GM12878 (cell line): ENCODE data around the gene MRPS18A. TPM values are rescaled to one million over a fixed set of nuclear protein-coding genes. Genes with fewer than 3 reads are reported as not detected.

Source experiments
- ATAC-seq: fragments of 200-7000 bp; cut with Tn5 transposase; 3 replicates; pipeline ENCODE4 v1.9.1; 2020; ENCODE audit warnings: mild to moderate bottlenecking, moderate library complexity
- BruUV-seq: library from RNA; stranded (reverse); fragments of 400-500 nt; replicated peaks from 2 replicates; lab custom pipeline; 2021; lab: Mats Ljungman, UMichigan
- CTCF ChIA-PET: fragments of 300-600 bp; sonication (Branson Sonifier 250); formaldehyde crosslinking; extraction: SDS; loops from one replicate; lab custom pipeline; 2021; ENCODE audit warnings: inconsistent platforms; lab: Yijun Ruan, JAX
- POLR2A ChIA-PET: fragments of 350-600 bp; formaldehyde crosslinking; extraction: SDS; loops from one replicate; lab custom pipeline; 2021; ENCODE audit warnings: inconsistent platforms; lab: Charles Lee
- RAD21 ChIA-PET: fragments of 300-600 bp; sonication (Branson Sonifier 250); formaldehyde crosslinking; loops from one replicate; lab custom pipeline; 2023; ENCODE audit warnings: antibody characterized with exemption; ENCODE audit not compliant: unreplicated experiment; lab: Charles Lee
- SMC1A ChIA-PET: fragments of 300-600 bp; sonication (Branson Sonifier 250); formaldehyde crosslinking; loops from one replicate; lab custom pipeline; 2023; ENCODE audit not compliant: unreplicated experiment, uncharacterized antibody; lab: Charles Lee
- DNase-seq: peaks from one replicate; pipeline ENCODE4 v3.0.0-alpha.2; 2011; ENCODE audit warnings: low read depth, low spot score
- FAIRE-seq: peaks from 3 replicates; lab custom pipeline; 2011; peaks lifted over from hg19 to GRCh38; lab: Jason Lieb, UNC
- H2AFZ ChIP-seq: 2 replicates; pipeline ENCODE4 v1.6.0; 2011; ENCODE audit warnings: low read depth, low read length, control low read depth; ENCODE audit not compliant: control insufficient read depth
- H3K27ac ChIP-seq: 2 replicates; pipeline ENCODE4 v1.5.1; 2011; ENCODE audit warnings: control low read depth; ENCODE audit not compliant: control insufficient read depth, insufficient read depth
- H3K27me3 ChIP-seq, 2 experiments: replicated peaks in 1 of 2; 2 replicates each; pipeline versions ENCODE4 v1.6.0 to v1.6.1; 2011; ENCODE audit warnings: low read length in 1 of 2; ENCODE audit not compliant: control insufficient read depth in 2 of 2, insufficient read depth in 2 of 2
- H3K36me3 ChIP-seq, 2 experiments: 2 replicates each; pipeline ENCODE4 v1.5.1; 2011; ENCODE audit warnings: low read length in 1 of 2; ENCODE audit not compliant: control insufficient read depth in 2 of 2, insufficient read depth in 2 of 2
- H3K4me1 ChIP-seq: 2 replicates; pipeline ENCODE4 v1.6.1; 2011; ENCODE audit warnings: mild to moderate bottlenecking, low read length, moderate library complexity, mixed read lengths; ENCODE audit not compliant: control insufficient read depth, insufficient read depth
- H3K4me2 ChIP-seq: 2 replicates; pipeline ENCODE4 v1.6.0; 2011; ENCODE audit warnings: control low read depth; ENCODE audit not compliant: control insufficient read depth, insufficient read depth
- H3K4me3 ChIP-seq: fragments of 200-600 bp; sonication (generic); 2 replicates; pipeline ENCODE4 v1.5.1; 2016
- H3K79me2 ChIP-seq: 2 replicates; pipeline ENCODE4 v1.6.0; 2011; ENCODE audit warnings: low read length; ENCODE audit not compliant: control insufficient read depth, insufficient read depth
- H3K9ac ChIP-seq: 2 replicates; pipeline ENCODE4 v1.8.0; 2011; ENCODE audit warnings: low read length, control low read depth, mixed read lengths; ENCODE audit not compliant: control insufficient read depth, insufficient read depth
- H3K9me3 ChIP-seq: replicated peaks from 3 replicates; pipeline ENCODE4 v1.5.1; 2011; ENCODE audit warnings: mild to moderate bottlenecking, low read length; ENCODE audit not compliant: control insufficient read depth, insufficient read depth
- H4K20me1 ChIP-seq: 2 replicates; pipeline ENCODE4 v1.6.0; 2011; ENCODE audit not compliant: control insufficient read depth, insufficient read depth
- MTA3 ChIP-seq: IDR thresholded peaks from 2 replicates; pipeline ENCODE4 v1.6.1; 2012; ENCODE audit warnings: low read length, inconsistent platforms, borderline replicate concordance
- POLR2A ChIP-seq: IDR thresholded peaks from 2 replicates; pipeline ENCODE4 v1.6.1; 2011; ENCODE audit warnings: low read depth, mild to moderate bottlenecking, low read length
- WGBS: methylation state at CpG from one replicate; pipeline ENCODE4 v1.1.6; 2016; ENCODE audit warnings: low lambda C conversion rate; ENCODE audit not compliant: insufficient replicate concordance, insufficient coverage; ENCODE audit errors: missing lambda C conversion rate; 5-methylcytosine and 5-hydroxymethylcytosine counted together
- in situ Hi-C: fragments of 300-500 bp; cut with MboI; formaldehyde crosslinking; loops from 9 replicates; pipeline ENCODE4 v1.14.3; 2018; ENCODE audit warnings: mixed read lengths
- intact Hi-C: fragments of 100-400 bp; cut with micrococcal nuclease; formaldehyde crosslinking; loops from one replicate; pipeline ENCODE4 v1.14.2; 2022; ENCODE audit not compliant: unreplicated experiment
- polyA plus RNA-seq, 11 experiments: library from polyadenylated mRNA; depleted of rRNA in 4 of 11; unstranded in 6 of 11; stranded (reverse) in 5 of 11; fragments of >200 nt; fragmentation: Nextera tagmentation in 4 of 11; fragmentation: Illumina TruSeq in 1 of 11; extraction: Ambion mirVana in 4 of 11; extraction: Trizol in 1 of 11; gene quantifications; 1 replicate in 1 of 11; 2 replicates in 10 of 11; pipeline versions ENCODE4 v1.2.1 to v1.2.3, GENCODE V29; 2011 to 2016; ENCODE audit warnings: inconsistent platforms in 2 of 11, missing spikeins in 2 of 11, low read depth in 1 of 11
- total RNA-seq, 4 experiments: library from RNA; depleted of rRNA in 3 of 4; stranded (reverse); fragments of >200 nt in 3 of 4; fragmentation: Illumina TruSeq in 1 of 4; extraction: Trizol in 1 of 4; gene quantifications; 2 replicates each; pipeline versions ENCODE4 v1.2.1 to v1.2.3, GENCODE V29; 2013 to 2021

MRPS18A gene
- total and polyA plus RNA-seq, 10 of the 15 experiments (the other 5 are each of a cell fraction or from before 2014, with no cell fraction given), result 66.3 to 158 (median 98.7) TPM

DNA sequence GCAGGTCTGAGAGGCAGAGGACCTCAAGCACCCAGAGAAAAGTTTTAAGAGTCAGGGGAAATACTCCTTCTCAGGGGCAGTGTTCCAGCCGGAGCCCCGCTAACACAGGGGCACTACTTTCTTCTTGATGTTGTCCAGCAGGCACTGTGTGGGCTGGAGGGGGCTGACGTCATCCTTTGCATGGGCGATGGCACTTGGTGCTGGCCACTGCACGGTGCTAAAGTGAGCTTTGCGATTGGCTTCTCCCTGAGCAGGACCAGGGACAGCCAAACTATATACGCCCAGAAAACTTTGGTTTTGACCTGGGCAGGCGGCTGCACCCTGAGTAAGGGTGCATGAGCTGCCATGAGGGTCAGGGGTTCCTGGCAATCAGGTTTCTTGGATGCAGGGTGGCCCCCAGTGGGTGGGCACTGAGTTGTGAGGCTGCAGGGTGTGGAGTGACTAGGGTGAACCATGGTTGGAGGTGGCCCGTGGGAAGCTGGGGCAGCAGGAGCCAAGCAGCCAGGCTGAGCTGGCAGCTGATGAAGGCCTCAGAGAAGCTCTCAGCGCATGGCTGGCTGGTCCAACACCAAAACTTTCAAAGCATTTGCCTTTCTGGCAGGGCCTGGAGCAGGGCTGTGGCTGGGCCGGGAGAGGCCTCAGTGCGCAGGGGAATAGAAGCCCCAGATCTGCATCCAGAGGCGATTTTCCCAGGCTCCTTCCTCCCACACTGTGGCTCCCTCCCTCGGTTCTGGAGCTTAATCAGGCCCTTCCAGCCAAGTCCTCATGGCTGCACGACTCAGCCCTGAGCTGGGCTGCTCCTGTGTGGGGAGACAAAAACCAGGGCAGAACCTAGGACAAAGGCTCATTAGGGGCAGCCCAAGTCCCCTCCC, 18.3 kb downstream of the MRPS18A start:
- no peak overlapping the region for H3K4me2 ChIP-seq
- 77% methylated on average over 15 of the region's 15 CpGs for WGBS
- ChIA-PET POLR2A (interaction anchor here (1.2 to 1.5 kb wide), 2 partner anchors 19 to 22 kb away, joined by 3 read pairs; partner anchors contain the start of gene MRPS18A), RAD21 (interaction anchor here (1.0 to 7.8 kb wide), 5 partner anchors 34 to 411 kb away, joined by 3 to 79 read pairs (median 5); partner anchors contain the start of gene VEGFA), SMC1A (interaction anchor here (1.0 to 2.6 kb wide), 6 partner anchors 23 to 105 kb away, joined by 3 to 12 read pairs (median 3); no protein-coding TSS in a partner anchor), CTCF (interaction anchor here (0.5 to 7.6 kb wide), 19 partner anchors 9 to 410 kb away, joined by 3 to 50 read pairs (median 6); partner anchors contain the start of genes VEGFA and XPO5)
- intact Hi-C loops (loop anchor here (5.0 kb wide), 1 partner anchor 333 kb away; no protein-coding TSS in a partner anchor), in situ Hi-C loops (loop anchor here (5.0 kb wide), 1 partner anchor 408 kb away; no protein-coding TSS in a partner anchor)
- H3K27ac ChIP-seq, result peak overlapping the region; percentile 69
- no peaks in the 10 kb centered on the region for H4K20me1 ChIP-seq
- H3K4me3 ChIP-seq, result no peak overlapping the region
- H3K9ac ChIP-seq, result no peak overlapping the region
- peaks cover 8 to 26% of the 10 kb centered on the region in 2 experiments for H3K36me3 ChIP-seq
- DNase-seq, result no peak
- ATAC-seq, result no peak
- H2AFZ ChIP-seq, result no peak overlapping the region
- no TSS peak for BruUV-seq
- H3K27me3 ChIP-seq, result no peaks in the 10 kb centered on the region
- H3K4me1 ChIP-seq, result peaks cover 34% of the 10 kb centered on the region
- no peak for FAIRE-seq
- TF ChIP-seq POLR2A (peak; percentile 34; the same call in 1 of the 2 replicates), MTA3 (no peak)
- no peaks in the 10 kb centered on the region for H3K79me2 ChIP-seq
- H3K9me3 ChIP-seq, result no peaks in the 10 kb centered on the region
